ENCODE data around the gene FARSB.
"Not testable (repeated sequence)": the region's sequence is repeated elsewhere in the genome, so short reads cannot be mapped to it uniquely, and the experiment has no call there.

The FARSB gene

DNA sequence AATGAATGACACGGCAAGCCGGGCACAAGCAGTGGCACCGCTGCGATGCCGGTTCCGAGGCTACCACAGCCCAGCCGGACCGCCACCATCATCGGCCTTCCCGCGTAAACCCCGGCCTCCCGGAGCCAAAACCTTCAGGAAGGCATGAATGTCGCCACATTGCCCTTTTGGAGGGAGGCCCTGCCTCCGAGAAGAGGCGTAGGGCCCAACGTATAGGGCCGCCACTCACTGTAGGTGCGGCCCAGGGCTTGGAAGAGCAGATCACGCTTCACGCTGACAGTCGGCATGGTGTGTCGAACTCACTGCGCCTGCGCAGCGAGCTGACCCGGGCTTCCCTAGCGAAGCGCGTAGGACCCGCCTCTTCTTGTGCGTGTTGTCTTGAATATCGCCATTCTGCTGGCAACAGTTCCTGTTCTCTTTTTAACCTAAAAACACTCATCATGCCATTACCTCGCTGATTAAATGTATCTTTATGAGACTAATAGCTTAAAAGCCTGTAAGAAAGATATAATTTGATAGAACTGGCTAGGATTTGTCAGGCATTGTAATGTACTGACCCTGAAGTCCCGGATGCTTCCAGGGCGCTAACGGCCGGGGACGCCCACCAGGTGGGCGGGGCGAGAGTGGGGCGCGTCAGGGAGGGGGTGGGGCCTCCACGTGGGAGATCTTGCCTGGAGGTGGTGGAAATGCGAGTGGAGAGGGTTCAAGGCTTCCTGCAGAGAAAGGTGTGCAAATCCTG is at the start of gene FARSB:
Gene FARSB (minus strand): TSS at position 306 of the 739 bp plus-strand sequence. CDS start 19 bp downstream, at position 287.
- peak; percentile 96 for DNase-seq

DNA sequence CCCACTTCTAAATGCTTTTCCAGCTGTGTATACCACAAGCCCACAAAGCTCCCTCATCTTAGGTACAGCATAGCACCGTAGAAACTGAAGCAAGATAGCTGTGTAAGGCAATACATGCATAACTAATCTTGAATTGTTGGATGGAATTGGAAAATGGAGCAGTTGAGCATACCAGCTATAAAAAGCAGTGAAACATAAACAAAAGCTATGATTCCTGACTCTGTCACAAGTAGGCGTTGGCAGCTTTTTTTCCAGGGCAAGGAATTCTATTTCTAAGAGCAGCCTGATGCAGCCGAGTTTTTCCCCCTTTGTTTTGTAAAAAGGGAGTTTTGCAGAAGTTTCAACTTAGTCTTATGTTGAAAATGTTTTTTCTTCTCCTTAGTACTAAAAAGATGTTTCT is 48.0 kb upstream of the FARSB start:
- no peak for DNase-seq

DNA sequence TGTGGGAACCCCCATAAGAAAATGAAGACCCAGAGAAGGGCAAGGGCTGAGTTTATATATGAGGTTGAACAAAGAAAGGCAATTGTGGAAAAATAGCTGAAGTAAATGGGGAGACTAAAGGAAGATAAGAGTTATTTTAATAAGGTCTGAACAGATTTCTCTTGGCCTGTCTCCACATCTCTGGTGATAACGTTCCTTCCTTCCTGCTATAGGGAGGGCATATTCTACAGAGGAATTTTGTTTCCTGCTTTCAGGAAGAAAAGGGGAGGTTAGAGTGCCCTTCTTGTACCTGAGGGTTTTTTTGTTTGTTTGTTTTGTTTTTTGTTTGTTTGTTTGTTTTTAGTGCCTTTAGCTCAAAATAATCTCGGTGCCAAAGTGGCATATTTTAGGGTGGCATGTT is 47.2 kb upstream of the FARSB start:
- DNase-seq: no peak

DNA sequence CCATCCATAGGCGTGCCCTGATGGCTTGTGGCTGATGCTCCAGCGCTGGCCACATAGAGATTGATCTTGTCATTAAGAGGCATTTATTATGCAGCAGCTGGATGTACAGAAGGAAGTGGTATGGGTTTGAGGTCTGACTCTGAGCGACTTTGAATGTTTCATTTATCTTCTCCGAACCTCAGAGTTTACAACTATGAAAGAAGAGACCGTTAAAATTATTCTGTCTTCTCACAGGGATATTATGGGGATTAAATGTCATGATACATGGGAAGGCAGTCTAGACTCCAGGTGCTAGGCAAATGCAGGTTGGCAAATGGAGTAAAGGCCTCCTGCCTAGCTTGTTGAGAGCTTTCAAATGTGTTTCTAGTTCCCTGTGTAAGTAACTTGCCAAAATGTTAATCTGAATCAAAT is 45.8 kb upstream of the FARSB start:
- no peak for DNase-seq

DNA sequence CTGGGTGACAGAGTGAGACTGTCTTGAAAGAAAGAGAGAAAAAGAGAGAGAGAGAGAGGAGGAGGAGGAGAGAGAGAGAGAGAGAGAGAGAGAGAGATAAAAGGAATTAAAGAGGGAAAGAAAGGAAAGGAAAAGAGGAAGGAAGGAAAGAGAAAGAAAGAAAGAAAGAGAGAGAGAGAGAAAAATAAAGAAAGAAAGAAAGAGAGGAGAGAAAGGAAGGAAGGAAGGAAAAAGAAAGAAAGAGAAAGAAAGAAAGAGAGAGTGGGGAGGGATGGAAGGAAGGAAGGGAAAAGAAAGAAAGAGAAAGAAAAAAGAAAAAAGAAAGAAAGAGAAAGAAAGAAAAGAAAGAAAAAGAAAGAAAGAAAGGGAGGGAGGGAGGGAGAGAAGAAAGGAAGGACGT is 45.3 kb upstream of the FARSB start:
- DNase-seq: no peak

DNA sequence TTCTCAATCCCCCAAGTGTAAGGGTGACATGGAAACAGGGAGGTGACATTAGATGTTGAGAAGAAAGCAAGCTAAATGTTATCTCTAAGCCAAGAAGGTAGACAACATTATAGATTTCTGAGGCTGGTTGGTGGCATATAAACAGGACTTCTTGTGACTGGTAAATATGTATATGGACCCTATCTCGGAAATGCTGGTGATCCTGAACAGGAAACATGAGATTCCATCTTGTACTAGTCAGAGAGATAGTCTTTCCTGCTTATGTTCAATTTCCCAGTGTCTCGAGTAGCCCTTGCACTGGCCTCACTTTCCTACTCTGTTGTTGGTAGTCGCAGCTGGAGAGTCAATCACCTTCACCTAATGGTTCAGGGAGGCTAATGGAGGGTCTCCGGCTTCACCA is 42.4 kb upstream of the FARSB start:
- DNase-seq: no peak

DNA sequence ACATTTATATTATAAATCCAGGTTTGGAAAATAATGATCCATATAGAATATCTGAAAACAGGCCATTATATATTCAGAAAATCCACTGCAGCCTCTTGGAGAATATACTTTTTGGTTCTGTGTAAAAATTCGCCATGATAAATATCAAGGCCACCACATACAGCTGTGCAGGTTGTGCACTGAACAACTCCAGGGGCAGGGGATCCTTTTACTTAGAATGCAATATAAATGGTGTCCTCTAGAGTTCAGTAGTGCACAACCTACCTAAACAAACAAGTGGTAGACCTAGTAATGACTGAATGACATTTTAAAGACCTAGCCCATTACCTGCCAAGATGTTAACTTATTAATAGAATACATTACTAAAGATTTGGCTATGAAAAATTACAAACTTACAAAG is 37.9 kb upstream of the FARSB start:
- no peak for DNase-seq

DNA sequence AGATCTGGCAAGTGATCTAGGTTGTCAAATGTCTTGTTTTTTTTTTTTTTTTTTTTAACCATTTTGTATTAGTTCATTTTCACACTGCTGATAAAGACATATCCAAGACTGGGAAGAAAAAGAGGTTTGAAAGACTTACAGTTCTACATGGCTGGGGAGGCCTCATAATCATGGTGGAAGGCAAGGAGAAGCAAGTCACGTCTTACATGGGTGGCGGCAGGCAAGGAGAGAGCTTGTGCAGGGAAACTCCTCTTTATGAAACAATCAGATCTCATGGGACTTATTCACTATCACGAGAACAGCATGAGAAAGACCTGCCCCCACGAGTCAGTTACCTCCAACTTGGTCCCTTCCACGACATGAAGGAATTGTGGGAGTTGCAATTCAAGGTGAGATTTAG is 37.5 kb upstream of the FARSB start:
- not testable (repeated sequence) for DNase-seq

DNA sequence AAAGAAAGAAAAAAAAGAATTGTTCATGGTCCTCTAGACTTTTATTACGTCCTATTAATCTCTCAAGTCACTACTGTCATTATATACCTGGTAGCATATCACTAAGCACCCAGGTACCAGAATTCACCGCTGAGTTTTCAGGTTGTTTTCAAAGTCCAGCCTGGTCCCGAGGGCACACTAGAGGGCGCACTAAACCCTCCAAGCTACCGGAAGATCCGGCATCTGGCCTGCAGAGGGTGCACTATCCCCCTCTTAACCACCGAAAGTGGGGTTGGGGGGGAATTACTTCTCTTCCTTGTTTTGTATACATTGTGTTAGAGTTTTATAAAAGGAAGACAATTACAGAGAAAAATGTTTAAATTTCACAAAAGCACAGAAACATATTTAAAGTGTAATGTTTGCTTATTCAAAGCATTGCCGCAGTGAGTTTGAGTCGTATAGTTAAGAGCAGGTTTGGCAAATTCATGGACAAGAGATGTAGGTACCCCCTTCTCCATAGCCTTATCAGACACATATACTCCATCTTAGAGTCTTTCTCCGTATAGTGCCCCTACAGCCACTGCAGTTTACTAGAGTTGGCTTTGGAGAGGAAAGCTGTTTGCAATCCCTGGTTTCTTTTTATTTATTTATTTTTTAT is 34.8 kb upstream of the FARSB start:
- peak; percentile 48 for DNase-seq

DNA sequence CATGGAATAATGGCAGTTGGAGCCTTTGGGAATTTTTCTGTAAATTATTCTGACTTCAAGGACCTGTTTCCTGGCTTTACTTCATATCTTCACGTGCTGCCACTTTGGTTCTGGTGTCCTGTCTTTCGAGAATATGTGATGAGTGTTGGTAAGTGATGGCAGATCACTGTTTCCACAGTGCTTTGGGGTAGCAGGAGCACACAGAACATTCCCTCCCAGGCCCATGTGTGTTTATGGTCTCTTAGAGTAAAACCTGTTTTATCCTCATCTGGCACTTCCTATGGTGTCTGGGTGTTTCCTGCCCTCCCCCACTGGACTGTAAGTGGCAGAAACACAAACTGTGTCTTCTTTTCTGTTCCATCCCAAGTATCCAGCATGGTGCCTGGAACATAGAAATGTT is 33.4 kb upstream of the FARSB start:
- no peak for DNase-seq

DNA sequence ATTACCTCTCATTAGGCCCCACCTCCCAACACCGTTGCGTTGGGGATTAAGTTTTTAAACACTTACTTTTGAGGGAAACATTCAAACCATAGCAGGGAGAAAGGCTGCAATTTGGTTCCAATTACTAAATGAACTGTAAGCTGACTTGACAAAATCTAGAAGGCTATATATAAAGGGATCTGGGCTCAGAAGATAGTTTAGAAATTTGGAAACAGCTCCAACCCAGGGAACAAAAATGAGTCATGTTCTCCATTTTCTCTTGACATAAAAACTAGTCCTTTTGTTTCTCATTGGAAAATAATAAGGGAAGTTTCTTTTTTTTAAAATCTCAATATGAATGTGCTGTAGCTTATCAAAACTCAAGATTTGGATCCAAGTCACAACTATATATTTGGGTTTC is 33.0 kb upstream of the FARSB start:
- no peak for DNase-seq

DNA sequence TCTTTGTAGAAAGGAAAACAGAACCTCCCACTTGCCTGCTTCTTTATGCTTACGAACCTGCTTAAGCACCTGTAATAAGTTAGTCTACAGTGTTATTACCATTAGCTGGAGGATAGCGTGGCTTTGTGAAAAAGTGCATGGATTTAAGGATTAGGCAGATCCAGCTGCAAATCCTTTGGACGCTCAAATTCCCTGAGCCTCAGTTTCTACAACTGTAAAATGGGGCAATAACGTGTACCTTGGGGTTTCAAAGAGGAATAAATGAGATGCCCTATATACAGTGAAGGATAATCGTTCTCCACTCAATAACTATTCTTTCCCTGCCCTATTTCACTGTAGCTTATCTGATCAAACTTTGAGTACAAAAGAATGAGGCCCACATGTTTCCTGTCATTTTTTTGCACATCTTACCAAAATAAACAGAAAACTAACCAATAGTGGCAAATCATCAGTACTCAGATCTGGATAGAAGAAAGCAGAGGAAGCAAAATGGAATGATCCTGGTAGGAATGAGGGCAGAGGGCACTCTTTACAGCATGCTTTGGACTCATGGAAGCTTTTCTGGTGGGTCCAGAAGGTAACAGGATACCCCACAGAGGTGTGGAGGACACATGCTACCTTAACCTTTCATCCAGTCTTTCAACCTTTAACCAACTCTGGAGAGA is 30.3 kb upstream of the FARSB start:
- DNase-seq: no peak

DNA sequence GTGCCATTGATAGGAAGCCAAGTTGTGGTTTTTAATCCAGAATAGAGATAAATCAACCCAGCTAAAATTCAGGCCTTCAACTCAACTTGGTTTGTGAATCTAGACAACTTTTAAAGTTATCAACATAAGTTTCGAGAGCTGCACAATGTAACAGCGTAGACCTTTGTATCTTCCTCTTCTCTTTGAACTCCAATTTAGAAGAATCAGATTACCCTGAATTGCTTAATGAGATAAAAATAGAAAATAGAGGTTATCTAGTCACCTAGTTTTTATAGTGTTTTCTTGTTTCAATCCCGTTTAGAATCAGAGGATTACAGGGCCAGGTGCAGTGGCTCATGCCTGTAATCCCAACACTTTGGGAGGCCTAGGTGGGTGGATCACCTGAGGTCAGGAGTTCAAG is 27.9 kb upstream of the FARSB start:
- DNase-seq: no peak

DNA sequence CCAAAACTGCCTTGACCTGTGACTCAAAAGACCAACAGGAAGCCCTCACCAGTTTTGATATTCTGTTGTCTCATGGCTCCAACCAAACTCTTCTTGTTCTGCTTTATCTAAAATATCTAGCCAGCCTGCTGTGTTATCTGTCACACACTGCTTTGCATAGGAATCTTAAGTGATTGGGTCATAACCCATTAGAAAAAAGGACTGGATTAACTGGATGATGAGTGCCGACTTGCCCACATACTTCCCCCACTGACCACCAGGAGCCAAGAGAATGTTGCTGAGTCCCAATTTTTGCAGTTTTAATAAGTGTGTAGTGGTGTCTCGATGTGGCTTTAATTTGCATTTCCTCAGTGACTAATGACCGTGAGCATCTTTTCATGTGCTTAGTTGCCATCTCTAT is 22.1 kb upstream of the FARSB start:
- no peak for DNase-seq

DNA sequence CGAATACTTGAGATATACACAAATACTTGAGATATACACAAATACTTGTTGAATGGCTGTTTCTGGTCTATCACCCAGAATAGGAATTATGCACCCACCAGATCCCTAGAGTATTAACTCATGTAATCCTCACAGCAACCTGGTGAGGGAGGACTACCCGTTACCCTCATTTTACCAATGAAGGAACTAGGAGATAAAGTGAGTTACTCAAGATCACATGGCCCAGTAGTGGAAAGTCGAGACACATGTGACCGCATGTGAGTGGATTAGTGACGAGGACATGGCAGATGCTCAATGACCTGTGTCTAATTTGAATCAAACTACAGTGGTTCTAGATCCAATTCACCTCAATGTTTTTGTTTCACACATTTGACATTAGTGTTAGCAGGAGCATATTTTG is 18.0 kb upstream of the FARSB start:
- DNase-seq: no peak

DNA sequence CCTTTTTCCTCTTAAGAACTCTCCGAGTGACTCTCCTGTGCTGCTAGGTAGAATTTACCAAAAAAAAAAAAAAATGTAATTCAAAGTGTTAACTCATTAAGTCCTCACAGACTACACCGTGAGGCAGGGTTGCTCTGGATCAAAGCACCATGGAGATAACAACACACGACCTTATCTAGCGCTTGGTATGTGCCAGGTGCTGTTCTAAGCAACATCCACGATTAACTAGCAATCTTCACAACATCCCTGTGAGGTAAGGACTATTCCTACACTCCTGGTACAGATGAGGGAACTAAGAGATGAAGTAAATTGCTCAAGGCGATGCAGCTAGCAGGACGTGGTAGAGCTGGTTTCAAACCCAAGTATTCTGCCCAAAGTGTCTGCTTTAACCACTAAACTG is 17.4 kb upstream of the FARSB start:
- no peak for DNase-seq

DNA sequence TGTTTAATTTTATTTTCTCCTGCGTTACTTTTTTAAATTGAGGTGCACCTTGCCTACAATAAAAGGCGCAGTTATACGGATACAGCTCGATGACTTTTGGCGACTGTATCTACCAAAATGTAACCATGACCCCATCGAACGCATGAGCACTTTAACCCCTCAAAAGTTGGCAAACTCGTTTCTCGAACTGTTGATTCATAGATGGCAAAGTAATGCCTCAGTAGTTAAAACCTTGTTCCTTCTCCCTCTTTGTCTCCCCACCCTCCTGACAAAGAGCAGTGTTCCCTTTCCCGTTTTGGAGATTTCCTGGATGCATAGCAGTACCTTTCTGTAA is 16.1 kb upstream of the FARSB start:
- no peak for DNase-seq

DNA sequence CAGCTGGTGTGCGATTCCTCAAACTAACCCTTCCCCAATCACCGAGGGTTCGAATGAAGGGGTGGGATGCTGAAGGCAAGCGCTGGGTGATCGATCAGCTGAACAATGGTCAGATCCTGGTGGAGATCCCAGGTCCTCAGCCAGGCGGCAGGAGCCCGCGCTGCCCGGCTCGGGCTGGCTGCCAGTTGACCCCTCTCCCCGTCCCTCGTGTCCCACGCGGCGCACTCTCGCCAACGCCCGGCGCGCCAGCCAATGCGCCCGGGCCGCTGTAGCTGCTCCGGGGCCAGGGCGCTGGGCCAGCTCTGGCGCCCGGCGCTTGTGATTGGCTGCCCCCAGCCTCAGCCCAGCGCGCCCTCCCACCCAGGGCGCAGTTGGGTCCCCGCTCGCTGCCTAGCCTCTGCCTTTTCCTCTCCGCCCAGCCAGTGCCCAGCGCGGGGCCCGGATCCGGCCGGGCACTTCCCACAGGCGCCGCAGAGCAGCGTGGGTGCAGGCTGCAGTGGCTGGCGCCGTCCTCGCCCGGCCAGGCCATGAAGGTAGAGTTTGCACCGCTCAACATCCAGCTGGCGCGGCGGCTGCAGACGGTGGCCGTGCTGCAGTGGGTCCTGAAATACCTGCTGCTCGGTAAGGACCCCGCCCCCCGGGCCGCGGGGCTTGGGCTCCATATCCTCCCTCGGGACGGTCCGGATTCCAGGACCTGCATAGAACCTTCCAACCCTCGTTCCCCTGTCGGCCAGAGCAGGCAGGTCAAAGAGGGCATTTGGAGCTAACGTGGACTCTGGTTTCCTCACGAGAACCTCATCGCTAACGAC is 15.6 kb upstream of the FARSB start, which contains the start of gene MOGAT1:
Gene MOGAT1 (plus strand): TSS at position 400 of the 809 bp plus-strand sequence. CDS start 128 bp downstream, at position 528.
- peak; percentile 39 for DNase-seq

DNA sequence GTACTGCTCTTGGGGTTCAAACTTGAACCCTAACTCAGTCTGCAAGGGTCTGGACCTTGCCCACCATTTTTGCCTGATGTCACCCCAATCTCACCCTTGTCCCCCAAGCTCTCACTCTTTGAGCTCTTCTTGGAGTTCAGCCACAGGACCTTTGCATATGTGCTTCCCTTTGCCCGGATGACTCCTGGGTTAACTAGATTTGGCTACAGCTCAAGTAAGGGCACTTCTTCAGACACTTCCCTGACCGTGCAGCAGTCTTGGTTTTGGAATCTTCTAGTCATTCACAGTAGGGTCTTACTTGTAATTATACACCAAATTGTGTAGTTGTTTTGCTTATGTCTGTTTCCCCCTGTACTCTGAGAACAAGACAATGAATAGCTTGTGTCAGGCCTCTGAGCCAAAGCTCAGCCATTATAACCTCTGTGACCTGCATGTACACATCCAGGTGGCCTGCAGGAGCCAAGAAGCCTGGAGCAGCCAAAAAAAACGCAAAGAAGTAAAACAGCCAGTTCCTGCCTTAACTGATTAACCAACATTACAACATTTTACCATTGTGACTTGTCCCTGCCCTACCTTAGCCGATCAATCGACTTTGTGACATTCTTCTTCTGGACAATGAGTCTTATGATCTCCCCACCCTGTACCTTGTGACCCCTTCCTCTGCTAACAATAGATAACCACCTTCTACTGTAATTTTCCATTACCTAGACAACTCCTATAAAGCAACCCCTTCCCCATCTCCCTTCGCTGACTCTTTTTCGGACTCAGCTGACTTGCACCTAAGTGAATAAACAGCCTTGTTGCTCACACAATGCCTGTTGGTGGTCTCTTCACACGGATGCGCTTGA is 14.5 kb upstream of the FARSB start:
- no peak for DNase-seq

DNA sequence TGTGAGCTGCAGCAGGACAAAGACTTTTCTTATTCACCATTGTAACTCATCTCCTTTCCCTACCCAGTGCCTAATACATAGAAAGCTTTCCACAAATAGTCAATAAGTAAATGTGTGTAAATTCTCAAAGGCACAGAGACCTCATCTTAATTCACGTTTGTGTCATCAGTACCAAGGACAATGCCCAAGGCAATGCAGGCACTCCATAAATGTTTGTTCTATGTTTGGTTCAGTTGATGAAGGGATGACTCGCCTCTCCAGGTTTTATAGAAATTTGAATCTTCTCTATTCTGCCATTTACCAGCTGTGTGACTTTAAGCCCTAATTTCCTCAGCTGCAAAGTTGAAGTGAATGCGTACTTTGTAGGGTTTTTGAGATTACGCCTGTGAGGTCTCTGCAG is 13.5 kb upstream of the FARSB start:
- no peak for DNase-seq

DNA sequence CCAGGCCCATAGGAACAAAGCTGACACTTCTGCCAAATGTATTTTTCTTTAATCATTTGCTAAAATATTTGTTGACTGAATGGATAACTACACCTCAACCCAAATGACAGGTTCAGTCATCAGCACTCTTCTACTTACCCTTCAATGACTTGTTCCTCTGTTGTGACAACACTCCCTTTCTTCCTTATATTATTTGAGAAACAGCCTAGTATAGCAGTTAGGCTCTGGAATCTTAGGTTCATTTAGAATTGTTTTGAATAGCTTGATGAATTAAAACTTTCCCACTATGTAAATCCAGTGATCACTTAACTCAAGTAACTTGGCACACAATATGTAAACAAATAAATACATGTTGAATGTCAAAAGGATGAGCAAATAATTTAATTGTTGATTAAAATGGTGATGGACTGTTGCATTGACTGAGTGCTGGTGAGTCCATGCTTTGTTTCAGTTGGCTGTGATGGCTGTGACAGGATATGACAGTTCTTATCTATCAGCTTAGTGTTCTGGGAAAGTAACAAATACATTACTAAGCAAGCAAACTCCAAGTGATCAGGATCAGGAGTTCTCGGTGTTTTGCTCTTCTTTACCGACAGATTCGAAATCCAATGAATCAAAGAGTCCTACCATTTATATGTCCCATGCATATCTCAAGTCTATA is 12.7 kb upstream of the FARSB start:
- no peak for DNase-seq

DNA sequence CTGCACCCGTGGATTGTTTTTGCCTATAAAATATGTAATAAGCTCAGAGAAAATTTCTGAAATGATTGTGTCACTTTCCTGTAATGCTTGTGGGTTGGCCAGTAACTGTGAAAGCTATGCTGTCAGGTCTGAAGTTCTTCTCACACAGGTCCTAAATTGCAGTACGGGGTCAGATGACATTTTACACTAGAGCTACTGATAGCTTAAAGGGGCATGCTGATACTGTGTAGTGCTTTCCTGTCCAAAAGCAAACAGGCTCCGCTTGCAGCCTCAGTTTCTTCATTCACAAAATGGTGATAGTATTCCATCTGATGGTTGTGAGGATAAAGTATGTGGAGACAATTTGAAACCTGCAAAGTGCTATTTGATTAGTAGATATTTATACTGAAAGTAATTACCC is 7.6 kb upstream of the FARSB start:
- no peak for DNase-seq
